ENCODE data around the gene HPS4. TPM values are rescaled to one million over a fixed set of nuclear protein-coding genes. Genes with fewer than 3 reads are reported as not detected.

HPS4 gene
- total RNA-seq, 1 experiment from 2014 or later, result 40.7 TPM

DNA sequence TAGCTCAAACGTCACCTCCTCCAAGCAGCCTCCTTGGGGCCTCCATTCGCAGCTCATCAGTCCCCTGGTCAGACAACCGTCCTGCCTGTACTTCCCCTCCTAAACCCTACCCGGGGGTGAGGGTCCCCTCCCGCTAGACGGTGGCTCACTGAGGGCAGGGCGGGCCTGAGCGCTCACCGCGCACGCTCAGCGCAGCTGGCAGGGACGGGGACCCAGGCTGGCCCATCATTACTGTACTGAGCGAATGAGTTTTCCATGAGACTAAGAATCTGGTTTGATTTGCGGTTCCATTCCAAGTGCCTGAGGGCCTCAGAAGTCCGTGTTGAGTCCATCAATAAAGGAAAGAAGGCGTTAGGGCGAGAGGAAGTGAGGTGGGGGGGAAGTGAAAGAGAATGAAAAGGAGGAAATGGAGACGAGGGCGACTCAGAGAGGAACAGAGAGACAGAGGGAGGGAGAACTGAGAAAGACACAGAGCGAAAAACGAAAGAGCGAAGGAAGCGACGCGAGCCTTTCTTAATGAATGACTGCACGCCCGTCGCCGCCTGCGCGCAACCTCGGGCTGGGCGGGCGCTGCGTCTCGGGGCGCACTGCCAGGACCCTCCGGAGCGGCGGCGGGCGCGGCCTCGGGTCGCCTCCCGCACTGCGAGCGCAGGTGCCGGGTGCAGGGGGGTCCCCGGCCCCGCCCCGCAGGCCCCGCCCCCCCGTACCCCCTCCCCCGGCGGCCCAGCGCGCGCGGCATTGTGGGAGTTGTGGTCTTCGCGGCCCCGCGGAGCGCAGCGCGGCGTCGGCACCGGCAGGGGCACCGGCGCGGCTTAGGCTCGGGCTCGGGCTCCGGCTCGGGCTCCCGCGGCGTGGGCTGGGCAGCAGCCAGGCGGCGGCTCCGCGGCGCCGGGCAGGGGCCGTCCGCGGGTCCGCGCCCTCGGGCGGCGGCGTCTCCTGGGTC lies 54.8 kb downstream of the HPS4 start, which contains the start of gene ASPHD2:
TSS of gene ASPHD2 (plus strand) at position 746 of the 943 bp plus-strand sequence. CDS start 4,356 bp downstream, outside the sequence.
- intact Hi-C loops (cut with micrococcal nuclease; ENCODE audit: unreplicated experiment), result no loop called here
- H3K27me3 Mint-ChIP-seq (ENCODE audit: unreplicated experiment), result peaks cover 89% of the 10 kb centered on the region
- CTCF ChIA-PET, result interaction anchor here (0.6 kb wide), 1 partner anchor 20 kb away, joined by 7 read pairs; no protein-coding TSS in a partner anchor
- no peaks in the 10 kb centered on the region for H3K4me1 Mint-ChIP-seq (ENCODE audit: low read depth, unreplicated experiment)
- H3K4me3 Mint-ChIP-seq (ENCODE audit: low read depth, unreplicated experiment), result peak within 1 kb of the TSS; percentile 84
- peaks cover 17% of the 10 kb centered on the region for H3K36me3 Mint-ChIP-seq (ENCODE audit: insufficient read depth, unreplicated experiment)
- BruUV-seq (replicated peaks), result no TSS peak
- no peaks in the 10 kb centered on the region for H3K9me3 Mint-ChIP-seq (ENCODE audit: low read depth, unreplicated experiment)
- H3K27ac Mint-ChIP-seq (ENCODE audit: unreplicated experiment), result peak within 1 kb of the TSS; percentile 37
- peak; percentile 59 for DNase-seq
- TF ChIP-seq, protein P1, sequence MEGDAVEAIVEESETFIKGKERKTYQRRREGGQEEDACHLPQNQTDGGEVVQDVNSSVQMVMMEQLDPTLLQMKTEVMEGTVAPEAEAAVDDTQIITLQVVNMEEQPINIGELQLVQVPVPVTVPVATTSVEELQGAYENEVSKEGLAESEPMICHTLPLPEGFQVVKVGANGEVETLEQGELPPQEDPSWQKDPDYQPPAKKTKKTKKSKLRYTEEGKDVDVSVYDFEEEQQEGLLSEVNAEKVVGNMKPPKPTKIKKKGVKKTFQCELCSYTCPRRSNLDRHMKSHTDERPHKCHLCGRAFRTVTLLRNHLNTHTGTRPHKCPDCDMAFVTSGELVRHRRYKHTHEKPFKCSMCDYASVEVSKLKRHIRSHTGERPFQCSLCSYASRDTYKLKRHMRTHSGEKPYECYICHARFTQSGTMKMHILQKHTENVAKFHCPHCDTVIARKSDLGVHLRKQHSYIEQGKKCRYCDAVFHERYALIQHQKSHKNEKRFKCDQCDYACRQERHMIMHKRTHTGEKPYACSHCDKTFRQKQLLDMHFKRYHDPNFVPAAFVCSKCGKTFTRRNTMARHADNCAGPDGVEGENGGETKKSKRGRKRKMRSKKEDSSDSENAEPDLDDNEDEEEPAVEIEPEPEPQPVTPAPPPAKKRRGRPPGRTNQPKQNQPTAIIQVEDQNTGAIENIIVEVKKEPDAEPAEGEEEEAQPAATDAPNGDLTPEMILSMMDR (IDR thresholded peaks at IDR 0.05; ENCODE audit: unreplicated experiment), result no peak

DNA sequence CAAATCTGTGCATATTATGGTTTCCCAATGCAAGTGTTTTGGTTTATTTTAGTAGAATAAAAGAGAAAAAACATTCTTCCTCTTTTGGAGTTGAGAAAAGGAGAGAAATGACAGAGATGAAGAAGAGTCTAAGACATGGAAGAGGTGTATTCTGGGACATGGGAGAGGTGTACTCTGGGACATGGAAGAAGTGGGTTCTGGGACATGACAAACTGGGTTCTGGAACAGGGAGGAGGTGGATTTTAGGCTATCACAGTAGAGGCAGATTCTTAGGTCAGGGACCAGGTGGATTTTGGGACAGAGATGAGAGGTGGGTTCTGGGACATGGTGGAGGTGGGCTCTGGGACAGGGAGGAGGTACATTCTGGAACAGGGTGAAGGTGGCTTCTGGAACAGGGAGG lies 56.7 kb downstream of the HPS4 start:
- Mint-ChIP-seq H3K36me3 (ENCODE audit: insufficient read depth, unreplicated experiment) (peaks cover 17% of the 10 kb centered on the region), H3K4me1 (ENCODE audit: low read depth, unreplicated experiment) (no peaks in the 10 kb centered on the region), H3K4me3 (ENCODE audit: low read depth, unreplicated experiment) (no peak overlapping the region), H3K27ac (ENCODE audit: unreplicated experiment) (no peak overlapping the region), H3K9me3 (ENCODE audit: low read depth, unreplicated experiment) (no peaks in the 10 kb centered on the region), H3K27me3 (ENCODE audit: unreplicated experiment) (peaks cover 82% of the 10 kb centered on the region)
- no peak for DNase-seq
- intact Hi-C loops (cut with micrococcal nuclease; ENCODE audit: unreplicated experiment), result no loop called here
- CTCF ChIA-PET, result no interaction called here
- BruUV-seq (replicated peaks), result no TSS peak
- TF ChIP-seq, protein P1 (IDR thresholded peaks at IDR 0.05; ENCODE audit: unreplicated experiment), result no peak

DNA sequence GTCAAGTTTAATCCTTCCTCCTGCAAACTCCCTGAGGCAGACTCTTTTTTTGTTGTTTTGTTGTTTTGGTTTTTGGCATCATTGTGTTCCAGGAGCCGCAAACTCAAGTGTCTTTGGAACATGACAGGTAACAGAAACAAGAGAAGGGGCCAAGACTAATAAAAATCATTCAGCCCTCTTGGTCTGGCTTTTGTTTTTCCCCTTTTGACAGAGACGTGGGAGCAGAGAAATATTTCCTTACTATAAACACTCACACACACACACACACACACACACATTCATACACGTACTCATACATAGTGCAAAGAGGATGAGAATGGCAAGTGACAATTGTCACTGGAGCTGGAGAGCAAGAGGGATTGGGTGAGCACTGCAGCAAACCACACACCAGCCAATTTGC lies 65.0 kb downstream of the HPS4 start:
- H3K27me3 Mint-ChIP-seq (ENCODE audit: unreplicated experiment), result peaks cover 77% of the 10 kb centered on the region
- H3K4me3 Mint-ChIP-seq (ENCODE audit: low read depth, unreplicated experiment), result no peak overlapping the region
- H3K36me3 Mint-ChIP-seq (ENCODE audit: insufficient read depth, unreplicated experiment), result no peaks in the 10 kb centered on the region
- BruUV-seq (replicated peaks), result no TSS peak
- intact Hi-C loops (cut with micrococcal nuclease; ENCODE audit: unreplicated experiment), result no loop called here
- DNase-seq, result no peak
- no peaks in the 10 kb centered on the region for H3K9me3 Mint-ChIP-seq (ENCODE audit: low read depth, unreplicated experiment)
- H3K4me1 Mint-ChIP-seq (ENCODE audit: low read depth, unreplicated experiment), result no peaks in the 10 kb centered on the region
- H3K27ac Mint-ChIP-seq (ENCODE audit: unreplicated experiment), result no peak overlapping the region
- CTCF ChIA-PET, result no interaction called here
- TF ChIP-seq, protein P1 (IDR thresholded peaks at IDR 0.05; ENCODE audit: unreplicated experiment), result no peak

DNA sequence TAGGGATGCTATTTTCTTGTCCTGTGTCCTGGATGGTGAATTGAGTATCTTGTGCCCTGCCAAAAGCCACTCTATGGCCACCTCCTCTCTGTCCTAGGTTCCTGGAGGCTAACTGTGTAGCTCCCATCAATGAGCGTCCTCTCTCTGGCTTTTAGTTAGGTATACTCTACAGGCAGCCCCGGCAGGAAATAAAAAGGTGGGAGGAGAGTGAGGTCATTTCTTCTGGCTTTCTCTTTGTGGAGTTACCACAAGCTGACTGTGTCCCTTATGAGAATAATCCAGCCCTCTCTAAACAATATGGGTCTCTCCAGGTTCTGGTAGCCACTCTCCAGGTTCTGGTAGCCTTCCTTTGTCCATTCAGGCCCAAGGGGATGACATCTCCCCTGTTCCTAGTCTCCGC lies 66.2 kb downstream of the HPS4 start:
- no peaks in the 10 kb centered on the region for H3K9me3 Mint-ChIP-seq (ENCODE audit: low read depth, unreplicated experiment)
- DNase-seq, result no peak
- no peak overlapping the region for H3K27ac Mint-ChIP-seq (ENCODE audit: unreplicated experiment)
- intact Hi-C loops (cut with micrococcal nuclease; ENCODE audit: unreplicated experiment), result no loop called here
- no peak overlapping the region for H3K4me3 Mint-ChIP-seq (ENCODE audit: low read depth, unreplicated experiment)
- no peaks in the 10 kb centered on the region for H3K36me3 Mint-ChIP-seq (ENCODE audit: insufficient read depth, unreplicated experiment)
- TF ChIP-seq, protein P1 (IDR thresholded peaks at IDR 0.05; ENCODE audit: unreplicated experiment), result no peak
- CTCF ChIA-PET, result interaction anchor here (0.6 kb wide), 1 partner anchor 625 kb away, joined by 3 read pairs; no protein-coding TSS in a partner anchor
- no TSS peak for BruUV-seq (replicated peaks)
- H3K4me1 Mint-ChIP-seq (ENCODE audit: low read depth, unreplicated experiment), result no peaks in the 10 kb centered on the region
- H3K27me3 Mint-ChIP-seq (ENCODE audit: unreplicated experiment), result peaks cover 74% of the 10 kb centered on the region

All from Calu3 (cell line).